Measurements from ENCODE around the gene PLEKHA8. TPM values are rescaled to one million over a fixed set of nuclear protein-coding genes. Genes with fewer than 3 reads are reported as not detected.

The PLEKHA8 gene
- total RNA-seq, 4 donors from 2014 or later, result 6.6 to 16.4 (median 13.1) TPM

DNA sequence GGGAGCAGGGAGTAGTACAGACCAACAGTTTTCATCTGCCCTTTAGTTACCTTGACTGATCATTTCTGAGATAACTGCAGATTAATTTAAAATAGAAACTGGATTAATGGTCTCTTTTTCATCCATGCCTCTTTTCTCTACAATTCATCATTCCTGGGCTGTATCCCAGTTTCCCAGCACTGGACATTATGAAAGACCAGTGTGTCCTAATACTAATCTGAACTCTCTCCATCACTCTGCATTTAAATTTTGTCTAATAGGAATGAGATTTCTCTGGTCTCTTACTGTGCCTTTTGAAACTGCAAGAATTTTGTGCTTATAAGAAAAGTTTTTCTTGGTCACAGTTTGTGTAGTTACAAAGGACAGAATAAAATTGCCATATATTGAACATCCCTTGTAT is 12.7 kb downstream of the PLEKHA8 start:
- DNase-seq, result no peak
- in situ Hi-C loops (cut with MboI; ENCODE audit: low pct_ligation_motif_present in 1 of 4, low pct_unique_long_range_greater_than_20kb in 1 of 4, low sequenced_read_pairs in 3 of 4) (no loop called here), intact Hi-C loops (cut with DNase I; ENCODE audit: low total_unique reads) (no loop called here)
- no peaks in the 10 kb centered on the region for H3K9me3 ChIP-seq
- H3K27me3 ChIP-seq, result no peaks in the 10 kb centered on the region
- H3K4me3 ChIP-seq, result no peak overlapping the region
- peaks cover 0 to 21% (median 0%) of the 10 kb centered on the region in 4 donors for H3K4me1 ChIP-seq
- TF ChIP-seq POLR2AphosphoS5 (IDR thresholded peaks at IDR 0.05), result no peak
- TF ChIP-seq, protein P1, sequence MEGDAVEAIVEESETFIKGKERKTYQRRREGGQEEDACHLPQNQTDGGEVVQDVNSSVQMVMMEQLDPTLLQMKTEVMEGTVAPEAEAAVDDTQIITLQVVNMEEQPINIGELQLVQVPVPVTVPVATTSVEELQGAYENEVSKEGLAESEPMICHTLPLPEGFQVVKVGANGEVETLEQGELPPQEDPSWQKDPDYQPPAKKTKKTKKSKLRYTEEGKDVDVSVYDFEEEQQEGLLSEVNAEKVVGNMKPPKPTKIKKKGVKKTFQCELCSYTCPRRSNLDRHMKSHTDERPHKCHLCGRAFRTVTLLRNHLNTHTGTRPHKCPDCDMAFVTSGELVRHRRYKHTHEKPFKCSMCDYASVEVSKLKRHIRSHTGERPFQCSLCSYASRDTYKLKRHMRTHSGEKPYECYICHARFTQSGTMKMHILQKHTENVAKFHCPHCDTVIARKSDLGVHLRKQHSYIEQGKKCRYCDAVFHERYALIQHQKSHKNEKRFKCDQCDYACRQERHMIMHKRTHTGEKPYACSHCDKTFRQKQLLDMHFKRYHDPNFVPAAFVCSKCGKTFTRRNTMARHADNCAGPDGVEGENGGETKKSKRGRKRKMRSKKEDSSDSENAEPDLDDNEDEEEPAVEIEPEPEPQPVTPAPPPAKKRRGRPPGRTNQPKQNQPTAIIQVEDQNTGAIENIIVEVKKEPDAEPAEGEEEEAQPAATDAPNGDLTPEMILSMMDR (IDR thresholded peaks at IDR 0.05), result no peak
- no peak for TF ChIP-seq EP300 (IDR thresholded peaks at IDR 0.05; ENCODE audit: low read depth)
- TF ChIP-seq POLR2A (IDR thresholded peaks at IDR 0.05), result no peak
- no peak overlapping the region for H3K27ac ChIP-seq
- peaks cover 0 to 4% (median 2%) of the 10 kb centered on the region in 4 donors for H3K36me3 ChIP-seq

DNA sequence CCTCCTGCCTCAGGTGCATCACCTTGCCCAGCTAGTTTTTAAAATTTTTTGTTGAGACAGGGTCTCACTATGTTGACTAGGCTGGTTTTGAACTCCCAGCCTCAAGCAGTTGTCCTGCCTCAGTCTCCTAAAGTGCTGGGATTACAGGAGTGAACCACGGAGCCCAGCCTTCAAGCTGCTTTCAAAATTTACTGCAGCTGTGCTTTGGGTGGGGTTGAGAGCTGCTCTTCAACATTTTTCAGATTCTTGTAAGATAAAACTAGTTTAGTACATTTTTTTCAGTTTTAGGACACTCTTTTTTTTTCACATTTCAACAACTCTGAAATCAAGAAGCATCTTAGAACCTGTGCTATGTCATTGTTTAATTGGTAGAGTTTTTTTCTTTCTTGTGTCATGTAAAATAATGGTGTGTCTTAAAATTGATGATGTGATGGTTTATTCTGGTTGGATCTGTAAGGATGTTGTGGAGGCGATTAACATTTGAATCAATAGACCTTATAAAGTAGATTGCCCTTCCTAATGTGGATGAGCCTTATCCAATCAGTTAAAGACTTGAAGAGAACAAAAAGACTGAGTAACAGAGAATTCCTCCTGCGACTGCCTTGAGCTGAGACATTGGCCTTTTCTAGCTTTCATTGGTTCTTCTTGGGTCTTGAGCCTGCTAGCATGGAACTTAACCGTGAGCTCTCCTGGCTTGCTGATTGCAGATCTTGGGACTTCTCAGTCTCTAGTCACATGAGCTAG is 13.5 kb downstream of the PLEKHA8 start:
- WGBS, 2 donors (ENCODE audit: low coverage in 1 of 2), result 69 to 89% methylated on average over 4 of the region's 4 CpGs
- Histone ChIP-seq H3K9me3 (no peaks in the 10 kb centered on the region), H3K36me3 (peaks cover 0 to 12% (median 6%) of the 10 kb centered on the region in 4 donors), H3K27me3 (no peaks in the 10 kb centered on the region), H3K4me3 (no peak overlapping the region), H3K4me1 (peaks cover 0 to 21% (median 0%) of the 10 kb centered on the region in 4 donors), H3K27ac (no peak overlapping the region)
- intact Hi-C loops (cut with DNase I; ENCODE audit: low total_unique reads), result no loop called here
- TF ChIP-seq POLR2A (IDR thresholded peaks at IDR 0.05) (no peak), EP300 (IDR thresholded peaks at IDR 0.05; ENCODE audit: low read depth) (no peak), POLR2AphosphoS5 (IDR thresholded peaks at IDR 0.05) (no peak)
- TF ChIP-seq, protein P1 (IDR thresholded peaks at IDR 0.05), result no peak
- no peak for DNase-seq
- in situ Hi-C loops (cut with MboI; ENCODE audit: low pct_ligation_motif_present in 1 of 4, low pct_unique_long_range_greater_than_20kb in 1 of 4, low sequenced_read_pairs in 3 of 4), result no loop called here

DNA sequence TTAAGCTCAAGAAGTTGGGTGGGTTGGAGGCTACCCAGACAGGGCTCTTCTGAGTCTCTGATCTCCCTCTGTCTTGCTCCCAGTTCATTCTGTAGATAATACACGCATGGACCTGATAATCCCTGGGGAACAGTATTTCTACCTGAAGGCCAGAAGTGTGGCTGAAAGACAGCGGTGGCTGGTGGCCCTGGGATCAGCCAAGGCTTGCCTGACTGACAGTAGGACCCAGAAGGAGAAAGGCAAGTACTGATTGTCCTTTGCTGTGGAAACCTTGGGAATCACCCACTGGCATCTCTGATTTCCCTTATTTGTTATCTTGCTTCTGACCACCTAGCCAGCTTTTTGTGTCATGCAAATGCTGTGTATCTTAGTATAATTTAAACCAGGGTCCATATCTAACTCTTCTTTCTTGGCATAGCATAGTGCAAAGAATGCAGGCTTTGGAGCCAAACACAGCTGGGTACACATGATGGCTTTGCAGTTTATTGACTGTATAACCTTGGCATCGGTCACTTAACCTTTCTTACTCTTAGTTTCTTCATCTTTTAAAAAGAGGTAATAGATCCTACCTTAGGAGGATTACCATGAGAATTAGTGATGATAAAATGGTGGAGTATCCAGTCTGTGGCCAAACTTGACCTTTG is 18.0 kb downstream of the PLEKHA8 start:
- Histone ChIP-seq H3K4me3 (no peak overlapping the region), H3K9me3 (no peaks in the 10 kb centered on the region), H3K27me3 (no peaks in the 10 kb centered on the region), H3K4me1 (peaks cover 0 to 2% (median 0%) of the 10 kb centered on the region in 4 donors), H3K36me3 (peaks cover 0 to 32% (median 9%) of the 10 kb centered on the region in 4 donors), H3K27ac (no peak overlapping the region)
- DNase-seq, result no peak
- in situ Hi-C loops (cut with MboI; ENCODE audit: low pct_ligation_motif_present in 1 of 4, low pct_unique_long_range_greater_than_20kb in 1 of 4, low sequenced_read_pairs in 3 of 4) (no loop called here), intact Hi-C loops (cut with DNase I; ENCODE audit: low total_unique reads) (no loop called here)
- 67 to 87% methylated on average over 1 to 3 of the region's 3 CpGs for WGBS, 2 donors (ENCODE audit: low coverage in 1 of 2)
- TF ChIP-seq POLR2A (IDR thresholded peaks at IDR 0.05) (no peak), POLR2AphosphoS5 (IDR thresholded peaks at IDR 0.05) (no peak), EP300 (IDR thresholded peaks at IDR 0.05; ENCODE audit: low read depth) (no peak)
- TF ChIP-seq, protein P1 (IDR thresholded peaks at IDR 0.05), result no peak

DNA sequence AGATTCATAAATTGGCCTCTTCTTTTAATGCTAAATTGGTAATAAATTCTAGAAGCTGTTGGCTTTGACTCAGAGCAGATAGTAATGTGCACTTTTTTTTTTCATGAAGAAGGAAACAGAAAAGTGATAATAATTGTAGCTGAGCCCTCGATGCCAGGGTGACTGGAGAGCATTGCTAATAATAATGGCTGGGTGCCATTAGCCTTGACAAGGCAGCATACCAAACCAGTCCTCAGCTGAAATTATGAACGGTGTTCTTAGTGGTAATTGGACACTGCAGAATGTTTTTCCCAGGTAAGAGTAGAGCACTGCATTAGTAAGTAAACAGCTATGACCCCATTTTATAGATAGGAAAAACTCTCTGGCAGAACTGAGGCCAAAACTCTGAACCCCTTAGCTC is 18.9 kb downstream of the PLEKHA8 start:
- intact Hi-C loops (cut with DNase I; ENCODE audit: low total_unique reads), result no loop called here
- Histone ChIP-seq H3K4me1 (no peaks in the 10 kb centered on the region), H3K9me3 (no peaks in the 10 kb centered on the region), H3K4me3 (no peak overlapping the region), H3K36me3 (peaks cover 0 to 32% (median 11%) of the 10 kb centered on the region in 4 donors), H3K27ac (no peak overlapping the region), H3K27me3 (no peaks in the 10 kb centered on the region)
- WGBS, 2 donors (ENCODE audit: low coverage in 1 of 2), result 81% methylated on average over 2 of the region's 2 CpGs; no CpG with 5 or more reads in 1 of the 2 donors
- TF ChIP-seq EP300 (IDR thresholded peaks at IDR 0.05; ENCODE audit: low read depth) (no peak), POLR2AphosphoS5 (IDR thresholded peaks at IDR 0.05) (no peak)
- DNase-seq, result no peak
- in situ Hi-C loops (cut with MboI; ENCODE audit: low pct_ligation_motif_present in 1 of 4, low pct_unique_long_range_greater_than_20kb in 1 of 4, low sequenced_read_pairs in 3 of 4), result no loop called here

Data from transverse colon (tissue), 4 donors.